Measurements from ENCODE around the gene CCDC175. TPM values are rescaled to one million over a fixed set of nuclear protein-coding genes. Genes with fewer than 3 reads are reported as not detected.

The CCDC175 gene
- total RNA-seq, 1 experiment from 2014 or later: 0.47 TPM

DNA sequence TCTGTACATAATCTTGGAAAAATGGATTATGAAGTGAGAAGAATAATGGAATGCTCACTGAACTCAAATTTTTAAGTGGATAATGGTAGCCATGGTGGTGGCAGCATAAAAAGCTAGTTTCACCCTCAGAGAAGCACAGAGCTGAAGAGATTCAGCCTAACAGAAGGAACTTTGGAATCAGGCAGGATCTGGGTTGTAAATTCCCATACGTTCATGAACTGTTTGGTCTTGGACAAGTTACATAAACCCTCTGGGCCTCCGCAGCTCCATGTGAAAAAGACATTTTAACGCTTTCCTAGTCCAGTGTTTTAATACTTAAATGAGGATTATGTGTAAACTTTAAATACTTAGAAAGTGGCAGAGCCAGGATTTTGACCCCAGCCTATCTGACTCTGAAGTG lies 65.6 kb downstream of the CCDC175 start:
- no peaks in the 10 kb centered on the region for H3K9me3 ChIP-seq (ENCODE audit: low read depth, low read length, poor library complexity, severe bottlenecking)
- no peaks in the 10 kb centered on the region for H3K27me3 ChIP-seq (replicated peaks; ENCODE audit: insufficient read depth, low read depth, low read length, poor library complexity)
- POLR2A ChIA-PET (ENCODE audit: low non-redundant PET): no interaction called here
- no peak for DNase-seq (ENCODE audit: low spot score)
- no TSS peak for BruUV-seq (replicated peaks)
- intact Hi-C loops (cut with micrococcal nuclease; ENCODE audit: unreplicated experiment): loop anchor here (5.0 kb wide), 2 partner anchors 386 to 671 kb away; no protein-coding TSS in a partner anchor
- CTCF ChIA-PET: no interaction called here
- no peaks in the 10 kb centered on the region for H3K4me1 ChIP-seq (ENCODE audit: insufficient read depth, low read length, poor library complexity, severe bottlenecking)
- H3K36me3 ChIP-seq (ENCODE audit: insufficient read depth, low read length, poor library complexity, severe bottlenecking): no peaks in the 10 kb centered on the region
- H3K27ac ChIP-seq (ENCODE audit: low read depth, low read length, poor library complexity, severe bottlenecking): no peak overlapping the region
- no peak overlapping the region for H3K4me3 ChIP-seq (ENCODE audit: low read depth, low read length, poor library complexity, severe bottlenecking)
- no peak for TF ChIP-seq EZH2 (IDR thresholded peaks at IDR 0.05; ENCODE audit: borderline replicate concordance, low read depth, low read length, poor library complexity, severe bottlenecking)
- TF ChIP-seq, protein P1, sequence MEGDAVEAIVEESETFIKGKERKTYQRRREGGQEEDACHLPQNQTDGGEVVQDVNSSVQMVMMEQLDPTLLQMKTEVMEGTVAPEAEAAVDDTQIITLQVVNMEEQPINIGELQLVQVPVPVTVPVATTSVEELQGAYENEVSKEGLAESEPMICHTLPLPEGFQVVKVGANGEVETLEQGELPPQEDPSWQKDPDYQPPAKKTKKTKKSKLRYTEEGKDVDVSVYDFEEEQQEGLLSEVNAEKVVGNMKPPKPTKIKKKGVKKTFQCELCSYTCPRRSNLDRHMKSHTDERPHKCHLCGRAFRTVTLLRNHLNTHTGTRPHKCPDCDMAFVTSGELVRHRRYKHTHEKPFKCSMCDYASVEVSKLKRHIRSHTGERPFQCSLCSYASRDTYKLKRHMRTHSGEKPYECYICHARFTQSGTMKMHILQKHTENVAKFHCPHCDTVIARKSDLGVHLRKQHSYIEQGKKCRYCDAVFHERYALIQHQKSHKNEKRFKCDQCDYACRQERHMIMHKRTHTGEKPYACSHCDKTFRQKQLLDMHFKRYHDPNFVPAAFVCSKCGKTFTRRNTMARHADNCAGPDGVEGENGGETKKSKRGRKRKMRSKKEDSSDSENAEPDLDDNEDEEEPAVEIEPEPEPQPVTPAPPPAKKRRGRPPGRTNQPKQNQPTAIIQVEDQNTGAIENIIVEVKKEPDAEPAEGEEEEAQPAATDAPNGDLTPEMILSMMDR (conservative IDR thresholded peaks at IDR 0.05; ENCODE audit: low read depth, low read length): no peak

DNA sequence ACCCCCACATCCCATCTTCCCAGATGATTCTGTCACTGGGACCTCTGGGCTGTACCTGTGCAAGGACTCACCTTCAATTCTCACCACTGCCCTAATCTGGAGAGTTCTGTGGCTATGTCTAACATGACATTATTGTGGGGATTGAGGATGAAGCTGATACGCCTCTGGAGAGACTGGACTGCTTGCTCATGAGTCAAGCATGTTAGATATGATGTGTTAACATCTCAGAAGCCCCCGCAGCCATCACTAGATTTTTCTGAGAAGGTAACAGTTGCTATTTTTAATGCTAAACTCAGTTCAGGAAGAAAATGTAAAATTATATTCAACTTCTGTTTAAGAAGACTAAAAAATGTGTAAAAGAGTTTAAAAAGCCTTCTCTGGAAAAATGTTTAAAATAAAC lies 66.6 kb downstream of the CCDC175 start:
- Histone ChIP-seq H3K4me3 (ENCODE audit: low read depth, low read length, poor library complexity, severe bottlenecking) (no peak overlapping the region), H3K27me3 (replicated peaks; ENCODE audit: insufficient read depth, low read depth, low read length, poor library complexity) (no peaks in the 10 kb centered on the region), H3K9me3 (ENCODE audit: low read depth, low read length, poor library complexity, severe bottlenecking) (no peaks in the 10 kb centered on the region), H3K36me3 (ENCODE audit: insufficient read depth, low read length, poor library complexity, severe bottlenecking) (peaks cover under 1% of the 10 kb centered on the region), H3K27ac (ENCODE audit: low read depth, low read length, poor library complexity, severe bottlenecking) (no peak overlapping the region), H3K4me1 (ENCODE audit: insufficient read depth, low read length, poor library complexity, severe bottlenecking) (no peaks in the 10 kb centered on the region)
- ChIA-PET CTCF (interaction anchor here (1.0 kb wide), 1 partner anchor 76 kb away, joined by 3 read pairs; no protein-coding TSS in a partner anchor), POLR2A (ENCODE audit: low non-redundant PET) (no interaction called here)
- intact Hi-C loops (cut with micrococcal nuclease; ENCODE audit: unreplicated experiment): loop anchor here (5.0 kb wide), 2 partner anchors 387 to 672 kb away; no protein-coding TSS in a partner anchor
- DNase-seq (ENCODE audit: low spot score): no peak
- no TSS peak for BruUV-seq (replicated peaks)
- TF ChIP-seq EZH2 (IDR thresholded peaks at IDR 0.05; ENCODE audit: borderline replicate concordance, low read depth, low read length, poor library complexity, severe bottlenecking): no peak
- TF ChIP-seq, protein P1 (conservative IDR thresholded peaks at IDR 0.05; ENCODE audit: low read depth, low read length): no peak

- ChIA-PET POLR2A (ENCODE audit: low non-redundant PET) (no interaction called here), CTCF (interaction anchor here (0.7 to 1.0 kb wide), 2 partner anchors 77 to 469 kb away, joined by 3 to 16 read pairs; no protein-coding TSS in a partner anchor)
- no peak for DNase-seq (ENCODE audit: low spot score)
- TF ChIP-seq, protein P1 (conservative IDR thresholded peaks at IDR 0.05; ENCODE audit: low read depth, low read length): no peak
- Histone ChIP-seq H3K27ac (ENCODE audit: low read depth, low read length, poor library complexity, severe bottlenecking) (no peak overlapping the region), H3K4me3 (ENCODE audit: low read depth, low read length, poor library complexity, severe bottlenecking) (no peak overlapping the region), H3K36me3 (ENCODE audit: insufficient read depth, low read length, poor library complexity, severe bottlenecking) (peaks cover 8% of the 10 kb centered on the region), H3K9me3 (ENCODE audit: low read depth, low read length, poor library complexity, severe bottlenecking) (no peaks in the 10 kb centered on the region), H3K4me1 (ENCODE audit: insufficient read depth, low read length, poor library complexity, severe bottlenecking) (no peaks in the 10 kb centered on the region), H3K27me3 (replicated peaks; ENCODE audit: insufficient read depth, low read depth, low read length, poor library complexity) (no peaks in the 10 kb centered on the region)
- BruUV-seq (replicated peaks): no TSS peak
- intact Hi-C loops (cut with micrococcal nuclease; ENCODE audit: unreplicated experiment): no loop called here
Observed at GRCh38 chr14:59509101-59509500, 67.5 kb downstream of the CCDC175 start.

Data from A673 (cell line).